GM19372 (cell line): ENCODE results near the gene TMIE.

Experiments
- ATAC-seq: cut with Tn5 transposase; IDR thresholded peaks from one replicate; pipeline ENCODE4 v1.9.1; 2021; ENCODE audit warnings: mild to moderate bottlenecking, low read depth, moderate library complexity; ENCODE audit not compliant: unreplicated experiment

TMIE gene

GRCh38 chr3:46706771-46707582 lies 5.8 kb downstream of the TMIE start:
- ATAC-seq = no peak

GRCh38 chr3:46707601-46708011 lies 6.4 kb downstream of the TMIE start:
- no peak for ATAC-seq

- no peak for ATAC-seq
Observed at GRCh38 chr3:46708401-46709156, 7.4 kb downstream of the TMIE start.

- ATAC-seq = no peak
Observed at GRCh38 chr3:46709157-46709654, 8.0 kb downstream of the TMIE start.

GRCh38 chr3:46709721-46710120 lies 8.5 kb downstream of the TMIE start:
- no peak for ATAC-seq

GRCh38 chr3:46710229-46710628 lies 9.0 kb downstream of the TMIE start:
- no peak for ATAC-seq

- no peak for ATAC-seq
Observed at GRCh38 chr3:46710671-46711295, 9.6 kb downstream of the TMIE start.

- ATAC-seq = no peak
Observed at GRCh38 chr3:46711305-46711704, 10.1 kb downstream of the TMIE start.

GRCh38 chr3:46711760-46712159 lies 10.6 kb downstream of the TMIE start:
- ATAC-seq = no peak

- ATAC-seq = no peak
Observed at GRCh38 chr3:46712191-46713049, 11.2 kb downstream of the TMIE start.

- no peak for ATAC-seq
Observed at GRCh38 chr3:46713050-46713897, 12.1 kb downstream of the TMIE start.

GRCh38 chr3:46713898-46714552 lies 12.8 kb downstream of the TMIE start:
- ATAC-seq = no peak

- no peak for ATAC-seq
Observed at GRCh38 chr3:46714728-46715506, 13.7 kb downstream of the TMIE start.

GRCh38 chr3:46715507-46716175 lies 14.4 kb downstream of the TMIE start:
- ATAC-seq = no peak

GRCh38 chr3:46716461-46717441 lies 15.6 kb downstream of the TMIE start:
- no peak for ATAC-seq

GRCh38 chr3:46717447-46718231 lies 16.4 kb downstream of the TMIE start, which contains the start of gene PRSS50:
PRSS50 (minus strand) TSS chr3:46717869; CDS start chr3:46717824, 45 bp downstream.
- no peak for ATAC-seq
